Endothelial cell (in vitro differentiated cells): ENCODE measurements around the gene CTBP2. TPM values are rescaled to one million over a fixed set of nuclear protein-coding genes. Genes with fewer than 3 reads are reported as not detected.

Experiments
- DNase-seq: peaks from one replicate; pipeline ENCODE4 v3.0.0; 2021; ENCODE audit warnings: low spot score
- H3K27ac Mint-ChIP-seq: one replicate; pipeline ENCODE4 v1.8.0; 2021; ENCODE audit warnings: mixed read lengths, inconsistent platforms; ENCODE audit not compliant: unreplicated experiment
- H3K27me3 Mint-ChIP-seq: one replicate; pipeline ENCODE4 v1.8.0; 2021; ENCODE audit warnings: mild to moderate bottlenecking, moderate library complexity, mixed read lengths, inconsistent platforms; ENCODE audit not compliant: unreplicated experiment
- H3K36me3 Mint-ChIP-seq: one replicate; pipeline ENCODE4 v1.8.0; 2021; ENCODE audit warnings: mild to moderate bottlenecking, low read depth, mixed read lengths, inconsistent platforms; ENCODE audit not compliant: unreplicated experiment
- H3K4me1 Mint-ChIP-seq: one replicate; pipeline ENCODE4 v1.8.0; 2021; ENCODE audit warnings: mild to moderate bottlenecking, mixed read lengths, inconsistent platforms; ENCODE audit not compliant: unreplicated experiment
- H3K4me3 Mint-ChIP-seq: one replicate; pipeline ENCODE4 v1.8.0; 2021; ENCODE audit warnings: mild to moderate bottlenecking, mixed read lengths, inconsistent platforms; ENCODE audit not compliant: unreplicated experiment
- H3K9me3 Mint-ChIP-seq: one replicate; pipeline ENCODE4 v1.8.0; 2021; ENCODE audit warnings: mixed read lengths, inconsistent platforms; ENCODE audit not compliant: unreplicated experiment
- total RNA-seq: library from RNA; stranded (reverse); fragmentation: NEBNext Ultra II Directional; extraction: Animal tissue kit (Norgen Biotek cat#: 25700); gene quantifications from one replicate; pipeline ENCODE4 v1.2.1, GENCODE V29; 2021; ENCODE audit not compliant: unreplicated experiment
- TF ChIP-seq, protein P1 (sequence below): fragments of 200-600 bp; sonication (generic); IDR thresholded peaks from one replicate; pipeline ENCODE4 v1.5.0; 2021; ENCODE audit warnings: antibody characterized with exemption; ENCODE audit not compliant: unreplicated experiment

The CTBP2 gene
- total RNA-seq, 1 donor from 2014 or later = 145 TPM

DNA sequence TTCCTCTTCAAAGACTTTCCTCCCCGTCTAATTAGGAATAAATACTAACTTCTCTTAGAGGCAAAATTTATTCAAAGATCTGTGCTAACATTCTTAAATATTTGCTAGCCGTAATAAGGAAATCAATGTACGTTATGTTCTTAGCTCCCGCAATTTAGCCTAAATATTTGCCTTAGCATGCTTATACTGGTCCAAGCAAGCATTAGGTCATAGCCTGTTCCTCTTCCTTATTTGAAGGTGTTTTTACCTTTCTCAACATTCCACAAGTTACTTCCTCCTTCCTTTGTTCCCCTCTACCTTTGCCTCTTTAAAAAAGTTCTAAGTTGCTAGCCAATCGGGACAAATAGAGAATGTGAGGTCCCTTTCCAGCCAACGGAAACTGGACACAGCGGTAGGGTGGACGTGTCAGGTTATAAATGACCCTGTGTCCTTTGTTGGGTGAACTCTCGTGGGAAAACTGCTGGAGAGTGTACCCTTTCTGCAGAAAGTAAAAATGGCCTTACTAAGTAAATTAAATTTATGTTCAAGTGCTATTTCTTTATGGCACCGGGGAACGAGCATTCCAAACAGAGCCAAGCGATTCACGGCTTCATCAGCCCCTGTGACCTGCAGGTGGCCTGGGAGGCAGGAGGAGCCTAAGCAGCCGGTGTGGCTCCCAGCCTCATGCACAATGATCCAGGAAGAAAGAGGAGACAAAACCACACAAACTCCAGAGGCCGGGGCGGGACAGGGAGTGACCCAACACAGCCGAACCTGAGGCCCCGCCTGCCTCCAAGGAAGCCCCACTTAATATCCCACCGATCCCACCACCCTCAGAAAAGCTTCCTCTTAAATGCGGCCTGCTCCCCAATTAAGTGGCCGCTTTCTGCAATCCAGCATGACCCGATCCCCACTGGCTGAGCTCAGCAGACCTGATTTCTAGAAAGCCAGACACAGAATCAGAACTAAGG is 151.4 kb downstream of the CTBP2 start:
- H3K4me1 Mint-ChIP-seq = peaks cover 44% of the 10 kb centered on the region
- peaks cover 16% of the 10 kb centered on the region for H3K27me3 Mint-ChIP-seq
- peak overlapping the region; percentile 45 for H3K27ac Mint-ChIP-seq
- DNase-seq = no peak
- H3K9me3 Mint-ChIP-seq = no peaks in the 10 kb centered on the region
- peaks cover 31% of the 10 kb centered on the region for H3K36me3 Mint-ChIP-seq
- TF ChIP-seq, protein P1, sequence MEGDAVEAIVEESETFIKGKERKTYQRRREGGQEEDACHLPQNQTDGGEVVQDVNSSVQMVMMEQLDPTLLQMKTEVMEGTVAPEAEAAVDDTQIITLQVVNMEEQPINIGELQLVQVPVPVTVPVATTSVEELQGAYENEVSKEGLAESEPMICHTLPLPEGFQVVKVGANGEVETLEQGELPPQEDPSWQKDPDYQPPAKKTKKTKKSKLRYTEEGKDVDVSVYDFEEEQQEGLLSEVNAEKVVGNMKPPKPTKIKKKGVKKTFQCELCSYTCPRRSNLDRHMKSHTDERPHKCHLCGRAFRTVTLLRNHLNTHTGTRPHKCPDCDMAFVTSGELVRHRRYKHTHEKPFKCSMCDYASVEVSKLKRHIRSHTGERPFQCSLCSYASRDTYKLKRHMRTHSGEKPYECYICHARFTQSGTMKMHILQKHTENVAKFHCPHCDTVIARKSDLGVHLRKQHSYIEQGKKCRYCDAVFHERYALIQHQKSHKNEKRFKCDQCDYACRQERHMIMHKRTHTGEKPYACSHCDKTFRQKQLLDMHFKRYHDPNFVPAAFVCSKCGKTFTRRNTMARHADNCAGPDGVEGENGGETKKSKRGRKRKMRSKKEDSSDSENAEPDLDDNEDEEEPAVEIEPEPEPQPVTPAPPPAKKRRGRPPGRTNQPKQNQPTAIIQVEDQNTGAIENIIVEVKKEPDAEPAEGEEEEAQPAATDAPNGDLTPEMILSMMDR = no peak
- no peak overlapping the region for H3K4me3 Mint-ChIP-seq

DNA sequence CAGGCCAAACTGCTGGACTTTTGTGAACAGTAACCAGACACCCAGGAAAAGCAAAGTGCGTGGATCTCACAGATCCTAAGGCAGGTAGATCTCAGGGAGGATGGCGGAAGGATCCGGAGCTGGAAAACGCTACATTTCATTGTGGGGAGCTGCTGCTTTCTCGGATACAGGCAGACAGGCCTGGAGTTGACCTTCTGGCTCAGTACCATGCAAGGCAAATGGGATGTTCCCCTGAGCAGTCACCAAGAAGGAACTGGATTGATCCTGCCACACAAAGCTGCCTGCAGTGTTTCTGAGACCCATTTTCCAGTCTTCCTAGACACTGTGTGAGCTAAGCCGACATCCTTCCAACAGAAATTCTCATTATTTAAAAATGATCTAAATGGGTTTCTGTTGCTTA is 152.9 kb downstream of the CTBP2 start:
- peaks cover 36% of the 10 kb centered on the region for H3K36me3 Mint-ChIP-seq

GRCh38 chr10:125006921-125007426 is 153.4 kb downstream of the CTBP2 start:
- H3K36me3 Mint-ChIP-seq = peaks cover 36% of the 10 kb centered on the region
- no peak for DNase-seq
- TF ChIP-seq, protein P1 = no peak
- peaks cover 16% of the 10 kb centered on the region for H3K27me3 Mint-ChIP-seq
- H3K9me3 Mint-ChIP-seq = no peaks in the 10 kb centered on the region
- peaks cover 35% of the 10 kb centered on the region for H3K4me1 Mint-ChIP-seq
- H3K4me3 Mint-ChIP-seq = no peak overlapping the region
- H3K27ac Mint-ChIP-seq = peak overlapping the region; percentile 20

More for the DNA sequence above, 152.9 kb downstream of the CTBP2 start:
- no peaks in the 10 kb centered on the region for H3K9me3 Mint-ChIP-seq
- H3K4me3 Mint-ChIP-seq = no peak overlapping the region
- H3K27ac Mint-ChIP-seq = peak overlapping the region; percentile 20
- H3K4me1 Mint-ChIP-seq = peaks cover 38% of the 10 kb centered on the region
- peaks cover 16% of the 10 kb centered on the region for H3K27me3 Mint-ChIP-seq
- TF ChIP-seq, protein P1 = no peak
- DNase-seq = no peak

GRCh38 chr10:125006188-125006680 is 154.1 kb downstream of the CTBP2 start:
- Mint-ChIP-seq H3K4me1 (peaks cover 35% of the 10 kb centered on the region), H3K27ac (peak overlapping the region; percentile 75), H3K36me3 (peaks cover 35% of the 10 kb centered on the region), H3K27me3 (peaks cover 18% of the 10 kb centered on the region), H3K4me3 (peak overlapping the region; percentile 62), H3K9me3 (no peaks in the 10 kb centered on the region)
- no peak for DNase-seq
- TF ChIP-seq, protein P1 = no peak
